GM10248 (cell line): ENCODE results near the gene AIG1.

Experiments
- CTCF ChIA-PET: fragments of 300-600 bp; sonication (Branson Sonifier 250); formaldehyde crosslinking; extraction: SDS; loops from one replicate; lab custom pipeline; 2021; ENCODE audit warnings: antibody characterized with exemption; lab: Yijun Ruan, JAX
- POLR2A ChIA-PET: fragments of 350-650 bp; sonication (Branson Sonifier 250); formaldehyde crosslinking; extraction: SDS; loops from one replicate; lab custom pipeline; 2020; ENCODE audit warnings: antibody characterized with exemption; lab: Yijun Ruan, JAX
- DNase-seq: peaks from one replicate; pipeline ENCODE4 v3.0.0; 2012; ENCODE audit errors: extremely low spot score
- CTCF ChIP-seq: IDR thresholded peaks from 2 replicates; pipeline ENCODE4 v1.5.1; 2012; ENCODE audit warnings: mild to moderate bottlenecking, low read depth; ENCODE audit errors: extremely low read depth, missing control alignments, control extremely low read depth

AIG1 gene

GRCh38 chr6:143087856-143088255 is 27.2 kb downstream of the AIG1 start:
- POLR2A ChIA-PET: no interaction called here
- DNase-seq: no peak
- no peak for TF ChIP-seq CTCF
- CTCF ChIA-PET: no interaction called here

- ChIA-PET POLR2A (no interaction called here), CTCF (no interaction called here)
- no peak for TF ChIP-seq CTCF
- DNase-seq: no peak
These were observed 29.8 kb downstream of the AIG1 start for GRCh38 chr6:143090314-143091044.

GRCh38 chr6:143092768-143093167 is 32.1 kb downstream of the AIG1 start:
- POLR2A ChIA-PET: no interaction called here
- TF ChIP-seq CTCF: no peak
- CTCF ChIA-PET: interaction anchor here (1.1 kb wide), 1 partner anchor 22 kb away, joined by 3 read pairs; no protein-coding TSS in a partner anchor

GRCh38 chr6:143093290-143093689 is 32.6 kb downstream of the AIG1 start:
- POLR2A ChIA-PET: no interaction called here
- no peak for TF ChIP-seq CTCF
- no peak for DNase-seq
- CTCF ChIA-PET: interaction anchor here (1.1 kb wide), 1 partner anchor 22 kb away, joined by 3 read pairs; no protein-coding TSS in a partner anchor

More at GRCh38 chr6:143092768-143093167, 32.1 kb downstream of the AIG1 start:
- no peak for DNase-seq

GRCh38 chr6:143096403-143096802 is 35.7 kb downstream of the AIG1 start:
- ChIA-PET POLR2A (no interaction called here), CTCF (interaction anchor here (2.0 kb wide), 1 partner anchor 14 kb away, joined by 6 read pairs; no protein-coding TSS in a partner anchor)
- DNase-seq: no peak
- TF ChIP-seq CTCF: no peak

- CTCF ChIA-PET: interaction anchor here (1.7 to 3.8 kb wide), 3 partner anchors 12 to 15 kb away, joined by 3 to 13 read pairs (median 6); no protein-coding TSS in a partner anchor
- POLR2A ChIA-PET: no interaction called here
- DNase-seq: no peak
- TF ChIP-seq CTCF: no peak
These were observed 36.6 kb downstream of the AIG1 start for GRCh38 chr6:143097224-143097795.
